Liver (tissue), 9 donors: ENCODE data around the gene METTL23. TPM values are rescaled to one million over a fixed set of nuclear protein-coding genes. Genes with fewer than 3 reads are reported as not detected.

Experiments used
- DNase-seq: peaks from one replicate; pipeline ENCODE4 v3.0.0-alpha.2; 2017; ENCODE audit warnings: low spot score
- H3K27ac ChIP-seq, 2 donors: one replicate each; pipeline ENCODE4 v1.7.0; 2013; ENCODE audit warnings: inconsistent platforms in 2 of 2, low read length in 2 of 2, control low read depth in 1 of 2, low read depth in 1 of 2, mild to moderate bottlenecking in 1 of 2
- H3K27me3 ChIP-seq, 4 donors: one replicate each; pipeline versions ENCODE4 v1.6.1 to v1.7.0; 2013; ENCODE audit warnings: low read length in 3 of 4, inconsistent platforms in 1 of 4, mild to moderate bottlenecking in 1 of 4, moderate library complexity in 1 of 4; ENCODE audit not compliant: control insufficient read depth in 4 of 4, insufficient read depth in 4 of 4
- H3K36me3 ChIP-seq, 4 donors: one replicate each; pipeline versions ENCODE4 v1.6.1 to v1.7.0; 2013; ENCODE audit warnings: low read length in 3 of 4, mild to moderate bottlenecking in 3 of 4, low read depth in 1 of 4, moderate library complexity in 1 of 4; ENCODE audit not compliant: control insufficient read depth in 4 of 4, insufficient read depth in 3 of 4
- H3K4me1 ChIP-seq, 4 donors: one replicate each; pipeline versions ENCODE4 v1.6.1 to v1.7.0; 2013; ENCODE audit warnings: low read length in 3 of 4, mild to moderate bottlenecking in 3 of 4, moderate library complexity in 1 of 4; ENCODE audit not compliant: control insufficient read depth in 4 of 4, insufficient read depth in 4 of 4
- H3K4me3 ChIP-seq, 3 donors: one replicate each; pipeline versions ENCODE4 v1.6.1 to v1.7.0; 2013; ENCODE audit warnings: low read length in 3 of 3, control low read depth in 1 of 3, low read depth in 1 of 3, mild to moderate bottlenecking in 1 of 3
- H3K9ac ChIP-seq, 2 donors: one replicate each; pipeline ENCODE4 v1.7.0; 2013; ENCODE audit warnings: low read length in 2 of 2, mild to moderate bottlenecking in 2 of 2, moderate library complexity in 2 of 2, control low read depth in 1 of 2, low read depth in 1 of 2
- H3K9me3 ChIP-seq, 4 donors: one replicate each; pipeline versions ENCODE4 v1.6.1 to v1.7.0; 2013; ENCODE audit warnings: low read length in 3 of 4; ENCODE audit not compliant: control insufficient read depth in 4 of 4
- CTCF ChIP-seq: fragments of 150-350 bp; IDR thresholded peaks from 2 replicates; pipeline ENCODE4 v1.5.1; 2017; ENCODE audit warnings: improper control_type of control experiment, low read depth, low read length; ENCODE audit not compliant: missing input control
- EGR1 ChIP-seq, 2 donors: IDR thresholded peaks; 2 replicates each; pipeline ENCODE4 v1.6.1; 2016 to 2018; ENCODE audit warnings: antibody characterized with exemption in 2 of 2, low read depth in 2 of 2
- FOXA1 ChIP-seq: IDR thresholded peaks from 2 replicates; pipeline ENCODE4 v1.6.1; 2016; ENCODE audit warnings: antibody characterized with exemption
- FOXA2 ChIP-seq: IDR thresholded peaks from 2 replicates; pipeline ENCODE4 v1.6.1; 2016; ENCODE audit warnings: antibody characterized with exemption
- GABPA ChIP-seq, 2 donors: IDR thresholded peaks in 1 of 2; conservative IDR thresholded peaks in 1 of 2; 2 replicates each; pipeline ENCODE4 v1.6.1; 2016; ENCODE audit warnings: antibody characterized with exemption in 2 of 2, mild to moderate bottlenecking in 1 of 2, moderate library complexity in 1 of 2
- HNF4A ChIP-seq, 2 donors: conservative IDR thresholded peaks; 2 replicates each; pipeline ENCODE4 v1.6.1; 2016; ENCODE audit warnings: antibody characterized with exemption in 2 of 2, mild to moderate bottlenecking in 2 of 2
- HNF4G ChIP-seq: IDR thresholded peaks from 2 replicates; pipeline ENCODE4 v1.6.1; 2016; ENCODE audit warnings: antibody characterized with exemption
- JUND ChIP-seq, 2 donors: IDR thresholded peaks; 2 replicates each; pipeline ENCODE4 v1.6.1; 2016; ENCODE audit warnings: antibody characterized with exemption in 2 of 2
- NR2F2 ChIP-seq: IDR thresholded peaks from 2 replicates; pipeline ENCODE4 v1.6.1; 2016; ENCODE audit warnings: antibody characterized with exemption
- RAD21 ChIP-seq, 2 donors: IDR thresholded peaks; 2 replicates each; pipeline ENCODE4 v1.6.1; 2016; ENCODE audit warnings: antibody characterized with exemption in 2 of 2, mild to moderate bottlenecking in 2 of 2
- REST ChIP-seq: IDR thresholded peaks from 2 replicates; pipeline ENCODE4 v1.6.1; 2016; ENCODE audit warnings: antibody characterized with exemption, mild to moderate bottlenecking
- RXRA ChIP-seq, 2 donors: IDR thresholded peaks; 2 replicates each; pipeline ENCODE4 v1.6.1; 2017 to 2018; ENCODE audit warnings: antibody characterized with exemption in 2 of 2, mild to moderate bottlenecking in 1 of 2
- SP1 ChIP-seq: IDR thresholded peaks from 2 replicates; pipeline ENCODE4 v1.6.1; 2018; ENCODE audit warnings: antibody characterized with exemption, mild to moderate bottlenecking
- TAF1 ChIP-seq: conservative IDR thresholded peaks from 2 replicates; pipeline ENCODE4 v1.6.1; 2016; ENCODE audit warnings: antibody characterized with exemption, mild to moderate bottlenecking
- YY1 ChIP-seq: IDR thresholded peaks from 2 replicates; pipeline ENCODE4 v1.6.1; 2016; ENCODE audit warnings: antibody characterized with exemption, mild to moderate bottlenecking
- ZBTB33 ChIP-seq: IDR thresholded peaks from 2 replicates; pipeline ENCODE4 v1.6.1; 2016; ENCODE audit warnings: antibody characterized with exemption
- WGBS: extraction: QIAGEN DNeasy Blood & Tissue Kit; methylation state at CpG from one replicate; pipeline ENCODE4 v1.1.7; 2013; 5-methylcytosine and 5-hydroxymethylcytosine counted together
- polyA plus RNA-seq, 2 donors: library from polyadenylated mRNA; stranded (reverse) in 1 of 2; unstranded in 1 of 2; fragments of 200-250 nt in 1 of 2; fragments of >200 nt in 1 of 2; fragmentation: Nextera tagmentation in 1 of 2; extraction: Ambion mirVana in 1 of 2; gene quantifications; one replicate each; pipeline versions ENCODE4 v1.2.1 to v1.2.3, GENCODE V29; 2013 to 2015
- total RNA-seq, 2 donors: library from RNA; depleted of rRNA; stranded (reverse); fragments of >200 nt; gene quantifications; one replicate each; pipeline ENCODE4 v1.2.3, GENCODE V29; 2014
- TF ChIP-seq, protein P1 (sequence below): IDR thresholded peaks from 2 replicates; pipeline ENCODE4 v1.6.1; 2016; ENCODE audit warnings: antibody characterized with exemption
- TF ChIP-seq, protein P2 (sequence below): IDR thresholded peaks from 2 replicates; pipeline ENCODE4 v1.6.1; 2016; ENCODE audit warnings: antibody characterized with exemption
- donor health status: healthy.
- donor health status: healthy.
- donor health status: healthy.
- donor health status: healthy.
- donor health status: healthy.

METTL23 gene
- total and polyA plus RNA-seq, 4 donors = 15.6 to 37.2 (median 22.1) TPM

DNA sequence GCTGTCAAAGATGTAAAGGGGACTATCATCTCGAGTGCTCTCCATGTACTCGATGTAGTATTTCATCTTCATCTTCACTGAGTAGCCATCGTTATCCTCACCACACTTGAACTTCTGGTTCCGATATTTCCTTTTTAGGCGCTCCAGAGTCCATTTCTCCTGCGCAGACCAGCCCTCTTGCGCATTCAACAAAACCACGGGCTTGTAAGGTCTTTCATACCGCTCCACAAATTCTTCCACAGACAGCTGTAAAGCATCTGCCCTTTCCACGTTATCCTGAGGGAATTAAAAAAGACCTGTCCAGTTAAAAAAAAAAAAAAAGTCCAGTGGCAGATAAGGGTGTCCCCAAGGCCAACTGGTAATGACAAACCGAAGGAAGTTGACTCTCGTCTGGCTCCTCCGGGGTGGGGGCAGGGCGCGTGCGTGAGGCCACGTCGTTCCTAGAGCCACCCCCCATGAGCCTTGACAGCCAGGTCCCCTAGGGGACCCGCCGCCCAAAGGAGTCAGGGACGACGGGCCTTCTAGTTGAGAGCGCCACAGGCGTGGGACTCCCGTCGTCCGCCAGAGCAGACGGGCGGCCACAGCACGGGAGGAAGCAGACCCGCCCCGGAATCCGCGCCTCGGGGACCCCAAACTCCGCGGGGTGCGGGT is 934 bp upstream of the METTL23 start:
- Histone ChIP-seq H3K27me3 (no peaks in the 10 kb centered on the region), H3K27ac (peak overlapping the region; percentile 100), H3K9me3 (no peaks in the 10 kb centered on the region), H3K9ac (peak overlapping the region; percentile 86 to 90), H3K4me1 (peaks cover 12 to 25% (median 21%) of the 10 kb centered on the region in 4 donors), H3K36me3 (peaks cover 17 to 27% (median 26%) of the 10 kb centered on the region in 4 donors), H3K4me3 (peak overlapping the region; percentile 77 to 94 (median 86))
- peak in 1 of 2 donors; percentile 6 for TF ChIP-seq HNF4A (conservative IDR thresholded peaks at IDR 0.05)
- TF ChIP-seq, protein P1, sequence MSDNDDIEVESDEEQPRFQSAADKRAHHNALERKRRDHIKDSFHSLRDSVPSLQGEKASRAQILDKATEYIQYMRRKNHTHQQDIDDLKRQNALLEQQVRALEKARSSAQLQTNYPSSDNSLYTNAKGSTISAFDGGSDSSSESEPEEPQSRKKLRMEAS = peak; percentile 34
- peak in 1 of 2 donors; percentile 16 for TF ChIP-seq RXRA (IDR thresholded peaks at IDR 0.05)
- no peak for TF ChIP-seq ZBTB33
- DNase-seq = peak; percentile 78
- 3% methylated on average over 38 of the region's 38 CpGs for WGBS

GRCh38 chr17:76726231-76726775 is 336 bp upstream of the METTL23 start, which contains the start of gene JMJD6:
Gene JMJD6 (minus strand): TSS chr17:76726606. CDS start chr17:76726475, 131 bp downstream.
- TF ChIP-seq CTCF (no peak), FOXA1 (no peak), RXRA (IDR thresholded peaks at IDR 0.05) (peak; percentile 54 to 68), ZBTB33 (peak; percentile 90), JUND (IDR thresholded peaks at IDR 0.05) (peak; percentile 24 to 54), GABPA (IDR thresholded peaks at IDR 0.05 in 1 of 2, conservative IDR thresholded peaks at IDR 0.05 in 1 of 2) (no peak), FOXA2 (no peak), HNF4A (conservative IDR thresholded peaks at IDR 0.05) (peak; percentile 47 to 56), HNF4G (no peak), YY1 (peak; percentile 98), REST (peak; percentile 78), SP1 (peak; percentile 67), TAF1 (peak; percentile 75), EGR1 (IDR thresholded peaks at IDR 0.05; ENCODE audit: low read depth in 2 of 2) (peak in 1 of 2 donors; percentile 59), NR2F2 (peak; percentile 46), RAD21 (IDR thresholded peaks at IDR 0.05) (no peak)
- TF ChIP-seq, protein P1 = peak; percentile 41
- TF ChIP-seq, protein P2, sequence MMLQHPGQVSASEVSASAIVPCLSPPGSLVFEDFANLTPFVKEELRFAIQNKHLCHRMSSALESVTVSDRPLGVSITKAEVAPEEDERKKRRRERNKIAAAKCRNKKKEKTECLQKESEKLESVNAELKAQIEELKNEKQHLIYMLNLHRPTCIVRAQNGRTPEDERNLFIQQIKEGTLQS = no peak
- Histone ChIP-seq H3K9me3 (no peaks in the 10 kb centered on the region), H3K9ac (peak within 1 kb of the TSS; percentile 90 to 96), H3K27me3 (no peaks in the 10 kb centered on the region), H3K36me3 (peaks cover 16 to 24% (median 21%) of the 10 kb centered on the region in 4 donors), H3K4me3 (peak within 1 kb of the TSS; percentile 86 to 94 (median 93)), H3K4me1 (peaks cover 12 to 25% (median 21%) of the 10 kb centered on the region in 4 donors), H3K27ac (peak within 1 kb of the TSS; percentile 100)
- under 1% methylated on average over 60 of the region's 60 CpGs for WGBS
- peak; percentile 95 for DNase-seq
